GM23248 (cell line): ENCODE measurements around the gene PRKAA1.

Experiments used
- EZH2 ChIP-seq: fragments of 200-600 bp; sonication (generic); IDR thresholded peaks from 2 replicates; pipeline ENCODE4 v1.6.1; 2018; ENCODE audit warnings: antibody characterized with exemption, mild to moderate bottlenecking; ENCODE audit not compliant: insufficient read depth, poor library complexity, severe bottlenecking
- EZH2phosphoT487 ChIP-seq: fragments of 200-600 bp; sonication (generic); IDR thresholded peaks from 2 replicates; pipeline ENCODE4 v1.6.1; 2018; ENCODE audit warnings: antibody characterized with exemption, moderate library complexity, mild to moderate bottlenecking, low read depth; ENCODE audit not compliant: insufficient read depth

- TF ChIP-seq EZH2 (no peak), EZH2phosphoT487 (no peak)
Measured at GRCh38 chr5:40834391-40834848, 36.2 kb upstream of the PRKAA1 start.
